ENCODE results near the gene CYP11A1.

DNA sequence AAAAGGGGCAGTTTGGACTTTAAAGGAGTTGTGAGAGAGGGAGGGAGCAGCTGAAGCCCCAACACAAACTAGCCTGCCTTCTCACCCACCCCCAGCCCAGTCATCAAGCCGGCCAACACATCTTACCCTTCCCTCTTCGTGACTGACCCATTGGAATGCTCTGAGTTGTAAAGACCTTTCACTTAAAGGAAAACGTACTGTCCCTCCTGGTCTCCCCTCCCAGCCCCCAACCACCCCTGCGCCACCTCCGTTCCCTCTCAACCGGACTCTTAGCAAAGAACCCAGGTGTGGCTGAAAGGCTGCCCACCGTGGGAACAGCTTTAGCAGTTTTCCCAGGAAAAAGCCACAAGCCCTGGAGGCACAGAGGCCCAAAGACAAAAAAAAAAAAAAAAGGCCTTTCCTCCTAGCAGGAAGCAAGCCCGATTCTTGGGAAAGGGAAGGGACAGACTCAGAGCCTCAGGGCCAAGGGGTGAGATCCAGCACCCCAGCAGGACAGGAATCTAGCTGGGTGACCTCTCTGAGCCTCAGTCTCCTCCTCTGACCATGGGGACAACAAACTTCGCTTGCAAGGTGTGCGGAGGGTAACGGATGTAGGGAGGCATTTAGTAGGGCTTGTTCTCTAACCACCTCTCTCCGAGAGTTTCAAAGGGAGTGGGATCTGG is 2.4 kb downstream of the CYP11A1 start:
- TF ChIP-seq, protein P1, sequence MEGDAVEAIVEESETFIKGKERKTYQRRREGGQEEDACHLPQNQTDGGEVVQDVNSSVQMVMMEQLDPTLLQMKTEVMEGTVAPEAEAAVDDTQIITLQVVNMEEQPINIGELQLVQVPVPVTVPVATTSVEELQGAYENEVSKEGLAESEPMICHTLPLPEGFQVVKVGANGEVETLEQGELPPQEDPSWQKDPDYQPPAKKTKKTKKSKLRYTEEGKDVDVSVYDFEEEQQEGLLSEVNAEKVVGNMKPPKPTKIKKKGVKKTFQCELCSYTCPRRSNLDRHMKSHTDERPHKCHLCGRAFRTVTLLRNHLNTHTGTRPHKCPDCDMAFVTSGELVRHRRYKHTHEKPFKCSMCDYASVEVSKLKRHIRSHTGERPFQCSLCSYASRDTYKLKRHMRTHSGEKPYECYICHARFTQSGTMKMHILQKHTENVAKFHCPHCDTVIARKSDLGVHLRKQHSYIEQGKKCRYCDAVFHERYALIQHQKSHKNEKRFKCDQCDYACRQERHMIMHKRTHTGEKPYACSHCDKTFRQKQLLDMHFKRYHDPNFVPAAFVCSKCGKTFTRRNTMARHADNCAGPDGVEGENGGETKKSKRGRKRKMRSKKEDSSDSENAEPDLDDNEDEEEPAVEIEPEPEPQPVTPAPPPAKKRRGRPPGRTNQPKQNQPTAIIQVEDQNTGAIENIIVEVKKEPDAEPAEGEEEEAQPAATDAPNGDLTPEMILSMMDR (conservative IDR thresholded peaks at IDR 0.05): no peak
- TF ChIP-seq ZFX (IDR thresholded peaks at IDR 0.05): no peak
